ENCODE results near the gene UHMK1.
"Not testable (repeated sequence)": the region's sequence is repeated elsewhere in the genome, so short reads cannot be mapped to it uniquely, and the experiment has no call there.

The UHMK1 gene

DNA sequence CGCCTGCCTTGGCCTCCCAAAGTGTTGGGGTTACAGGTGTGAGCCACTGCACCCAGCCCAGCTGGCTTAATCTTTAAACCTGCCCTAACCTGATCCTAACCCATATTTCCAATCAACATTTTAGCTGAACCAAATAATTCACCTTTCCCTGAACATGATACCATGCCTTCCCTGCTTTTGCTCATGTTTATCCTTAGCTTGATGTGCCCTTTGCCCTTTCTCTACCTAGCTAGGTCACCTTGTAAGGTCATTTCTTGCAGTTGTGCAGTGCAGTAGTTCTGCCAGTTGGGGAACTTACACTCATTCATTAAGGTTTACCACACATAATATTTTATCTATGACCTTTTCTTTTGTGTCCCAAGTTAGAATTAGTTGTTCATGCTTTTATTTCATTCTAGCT lies 69.3 kb downstream of the UHMK1 start:
- DNase-seq (ENCODE audit: low read depth): no peak

DNA sequence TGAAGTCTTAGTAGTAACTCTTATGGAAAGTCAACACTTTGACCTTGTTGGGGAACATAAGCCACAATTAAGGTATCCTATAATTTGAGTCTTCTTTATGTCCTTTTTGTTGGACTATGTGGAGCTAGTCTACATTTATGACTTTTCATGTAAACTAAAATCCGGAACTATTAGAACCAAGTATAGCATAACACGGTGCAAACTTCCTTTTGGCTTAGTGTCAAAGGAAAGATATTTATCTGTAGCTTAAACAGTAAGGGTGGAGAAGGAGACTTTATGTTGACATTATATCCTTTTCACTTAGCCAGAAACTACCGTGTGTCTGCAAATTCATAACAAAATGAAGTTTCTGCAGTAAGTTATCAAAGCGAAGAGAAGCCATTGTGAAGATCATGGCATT lies 71.2 kb downstream of the UHMK1 start:
- DNase-seq (ENCODE audit: low read depth): no peak

DNA sequence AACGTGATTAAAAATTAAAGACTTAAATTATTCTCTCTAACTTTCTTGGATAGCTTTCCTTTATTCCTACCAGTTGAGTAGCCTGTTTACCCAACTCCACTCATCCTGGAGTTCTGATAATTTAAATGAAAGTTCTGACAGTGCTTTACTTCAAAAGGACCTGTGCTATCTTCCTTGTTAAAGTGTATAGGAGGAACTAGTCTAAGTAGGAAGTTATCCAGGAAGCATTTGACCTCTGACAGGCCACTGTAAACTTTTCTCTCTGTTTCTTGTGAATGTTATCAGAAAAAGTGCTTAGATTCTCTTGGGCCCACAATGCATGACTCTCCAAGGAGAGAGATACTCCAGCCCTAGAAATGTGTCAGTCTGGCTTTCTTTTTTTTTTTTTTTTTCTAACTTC lies 73.1 kb downstream of the UHMK1 start:
- DNase-seq (ENCODE audit: low read depth): no peak

DNA sequence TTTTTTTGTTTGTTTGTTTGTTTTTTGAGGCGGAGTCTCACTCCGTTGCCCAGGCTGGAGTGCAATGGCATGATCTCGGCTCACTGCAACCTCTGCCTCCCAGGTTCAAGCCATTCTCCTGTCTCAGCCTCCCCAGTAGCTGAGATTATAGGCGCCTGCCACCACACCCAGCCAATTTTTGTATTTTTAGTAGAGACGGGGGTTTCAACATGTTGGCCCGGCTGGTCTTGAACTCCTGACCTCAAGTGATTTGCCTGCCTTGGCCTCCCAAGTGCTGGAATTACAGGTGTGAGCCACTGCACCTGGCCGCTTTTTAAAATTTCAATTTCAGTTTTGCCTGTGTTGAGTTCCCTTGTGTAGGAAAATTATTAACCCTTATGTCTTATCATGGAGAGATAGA lies 73.5 kb downstream of the UHMK1 start:
- not testable (repeated sequence) for DNase-seq (ENCODE audit: low read depth)

DNA sequence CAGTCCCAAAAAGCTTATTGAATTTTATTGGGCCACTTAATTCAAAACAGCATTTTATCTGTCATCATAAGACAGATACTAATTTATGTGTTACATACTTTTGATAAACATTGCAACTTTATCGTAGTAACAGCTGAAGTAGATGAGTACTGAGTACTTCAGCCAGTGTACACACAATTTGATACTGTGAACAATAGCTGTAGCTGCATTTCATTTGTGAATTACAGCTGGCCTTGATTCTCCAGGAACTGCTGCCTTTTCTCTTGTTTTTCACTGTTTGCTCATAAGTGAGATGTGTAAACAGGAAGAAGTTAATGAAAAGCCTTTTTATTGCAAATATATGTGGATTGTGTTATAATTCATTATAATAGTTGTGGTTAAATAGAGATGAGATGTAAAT lies 74.1 kb downstream of the UHMK1 start:
- no peak for DNase-seq (ENCODE audit: low read depth)

DNA sequence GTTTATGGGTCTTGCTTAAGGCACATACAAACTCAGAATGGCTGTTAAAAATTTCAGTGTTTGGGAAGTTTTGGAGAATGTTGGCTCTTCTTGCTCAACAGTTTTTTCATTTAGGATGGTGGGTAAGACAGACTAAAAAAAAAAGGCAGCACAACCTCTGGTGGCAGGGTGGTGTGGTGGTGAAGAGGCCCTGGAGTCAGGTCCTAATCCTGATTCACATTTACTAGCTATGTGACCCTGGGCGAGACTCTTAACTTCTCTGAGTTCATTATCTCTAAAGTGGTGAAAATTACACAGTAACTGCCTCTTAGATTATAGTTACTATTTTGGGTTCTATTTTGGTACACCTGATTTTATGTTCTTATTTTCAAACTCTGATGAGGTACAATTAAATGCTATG lies 75.5 kb downstream of the UHMK1 start:
- DNase-seq (ENCODE audit: low read depth): no peak

DNA sequence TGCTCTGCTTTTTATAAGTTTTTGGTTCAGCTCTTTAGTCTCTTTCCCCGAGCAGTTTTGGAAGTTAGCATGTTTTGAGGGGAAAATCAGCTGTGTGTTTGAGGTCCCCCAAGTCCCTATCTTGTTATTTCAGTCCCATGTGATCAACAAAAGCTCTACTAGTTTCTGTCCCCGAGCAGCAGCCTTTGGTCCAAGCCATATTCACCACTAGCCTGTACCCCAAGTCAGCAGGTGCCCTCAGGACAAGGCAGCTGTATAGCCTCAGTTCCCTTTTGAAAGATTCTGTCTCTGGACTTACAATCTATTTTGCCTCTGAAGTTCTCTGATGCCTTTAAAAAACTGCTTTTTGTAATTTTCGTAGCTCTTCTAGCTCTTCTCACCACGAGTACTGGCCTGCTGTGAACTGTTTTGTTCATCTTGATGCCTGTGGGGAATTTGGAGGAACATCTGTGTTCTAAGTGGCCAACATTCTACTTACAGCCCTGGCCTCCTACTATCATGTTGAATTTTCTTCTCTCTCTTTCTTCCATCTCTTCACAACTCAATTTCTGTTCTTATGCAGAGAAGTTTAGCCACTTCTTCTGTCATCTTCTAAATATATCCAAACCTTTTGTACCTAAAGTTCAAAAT lies 80.6 kb downstream of the UHMK1 start:
- no peak for DNase-seq (ENCODE audit: low read depth)

DNA sequence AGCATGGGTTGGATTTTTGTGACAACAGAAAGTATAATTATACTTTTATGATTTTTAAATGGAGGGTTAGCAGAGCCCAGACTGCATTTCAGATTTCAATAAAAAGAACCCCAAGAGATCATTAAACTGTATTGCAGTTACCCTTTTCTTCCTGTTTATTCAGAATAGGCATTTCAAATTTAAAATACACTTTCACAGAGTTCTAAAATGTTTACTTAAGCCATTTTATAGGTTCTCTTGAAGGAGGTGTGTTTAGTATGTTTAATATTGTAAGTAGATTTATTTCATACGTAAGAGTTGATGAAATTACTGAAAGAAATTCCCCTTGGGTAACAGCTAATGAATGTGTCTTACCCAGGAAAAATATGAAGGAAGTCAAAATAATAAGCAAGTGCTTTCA lies 81.3 kb downstream of the UHMK1 start:
- no peak for DNase-seq (ENCODE audit: low read depth)

Data from activated T-cell treated with anti-CD3 and anti-CD28 coated beads for 24 hours (primary cell).